Measurements from ENCODE around the gene DIAPH3.
"Not testable (repeated sequence)": the region's sequence is repeated elsewhere in the genome, so short reads cannot be mapped to it uniquely, and the experiment has no call there.

Gene DIAPH3

DNA sequence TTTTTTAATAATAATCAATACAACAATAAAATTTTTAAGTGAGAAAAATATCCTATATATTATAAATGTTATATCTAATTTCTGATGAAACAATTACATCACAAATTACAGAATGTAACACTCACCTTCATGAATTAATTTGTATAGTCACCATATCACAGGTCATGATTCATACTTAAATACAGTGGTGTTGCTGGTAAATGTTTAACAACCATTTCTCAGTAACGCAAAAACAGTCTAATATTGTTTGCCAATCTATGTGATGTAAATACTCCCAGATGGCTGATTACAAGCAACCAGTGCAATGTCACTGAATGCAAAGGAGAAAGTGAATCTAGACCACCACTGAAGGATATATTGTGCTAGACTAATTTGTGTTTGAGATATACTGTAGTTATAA, 97.5 kb downstream of the DIAPH3 start:
- no peaks in the 10 kb centered on the region for H3K27me3 ChIP-seq (ENCODE audit: control insufficient read depth, insufficient read depth, low read length, poor library complexity, severe bottlenecking)
- H3K4me1 ChIP-seq (ENCODE audit: control insufficient read depth, insufficient read depth, low read length) = no peaks in the 10 kb centered on the region
- H3K4me3 ChIP-seq (ENCODE audit: insufficient read depth, low read depth, low read length) = no peak overlapping the region
- H3K36me3 ChIP-seq (ENCODE audit: control insufficient read depth, insufficient read depth, low read length) = no peaks in the 10 kb centered on the region
- no peaks in the 10 kb centered on the region for H3K9me3 ChIP-seq (ENCODE audit: control insufficient read depth, low read length)
- WGBS, 2 experiments = 100% methylated on average over 1 of the region's 1 CpG; no CpG with 5 or more reads in 1 of the 2 experiments
- no peak overlapping the region for H3K27ac ChIP-seq (ENCODE audit: insufficient read depth, low read depth, low read length, poor library complexity, severe bottlenecking)

DNA sequence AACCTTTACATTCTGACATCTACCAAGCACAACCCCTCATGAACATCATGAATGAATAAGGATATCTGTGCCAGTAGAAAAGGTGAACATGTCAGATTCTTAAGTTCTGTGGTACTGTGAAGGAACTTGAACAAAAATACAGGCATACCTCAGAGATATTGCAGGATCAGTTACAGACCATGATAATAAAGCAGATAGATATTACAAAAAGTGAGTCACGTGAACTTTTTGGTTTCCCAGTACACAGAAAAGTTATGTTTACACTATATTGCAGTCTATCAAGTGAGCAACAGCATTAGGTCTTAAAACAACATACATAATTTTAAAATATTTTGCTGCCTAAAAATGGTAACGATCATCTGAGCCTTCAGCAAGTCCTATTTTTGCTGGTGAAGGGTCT, 101.2 kb downstream of the DIAPH3 start:
- Histone ChIP-seq H3K9me3 (ENCODE audit: control insufficient read depth, low read length) (no peaks in the 10 kb centered on the region), H3K4me1 (ENCODE audit: control insufficient read depth, insufficient read depth, low read length) (no peaks in the 10 kb centered on the region), H3K27ac (ENCODE audit: insufficient read depth, low read depth, low read length, poor library complexity, severe bottlenecking) (no peak overlapping the region), H3K36me3 (ENCODE audit: control insufficient read depth, insufficient read depth, low read length) (peaks cover 4% of the 10 kb centered on the region), H3K27me3 (ENCODE audit: control insufficient read depth, insufficient read depth, low read length, poor library complexity, severe bottlenecking) (no peaks in the 10 kb centered on the region), H3K4me3 (ENCODE audit: insufficient read depth, low read depth, low read length) (no peak overlapping the region)
- WGBS, 2 experiments = 95% methylated on average over 2 of the region's 2 CpGs

DNA sequence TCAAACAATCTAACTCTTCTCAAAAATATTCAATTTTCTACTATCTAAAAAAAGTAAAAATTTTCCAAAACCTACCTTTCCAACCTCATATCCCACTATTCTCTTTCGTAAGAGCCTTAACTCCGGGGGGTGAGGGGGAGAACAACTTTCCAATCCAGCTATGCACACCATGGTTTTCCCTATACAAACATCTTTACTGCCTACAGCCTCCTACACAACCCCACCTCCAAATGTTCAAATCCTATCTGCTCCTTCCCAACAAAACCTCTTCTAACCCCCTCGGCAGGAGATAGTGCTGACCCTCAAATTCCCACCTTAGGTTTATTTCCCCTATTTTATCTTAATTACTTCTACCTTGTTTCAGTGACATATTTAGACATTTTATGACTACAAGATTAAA, 102.0 kb downstream of the DIAPH3 start:
- H3K4me3 ChIP-seq (ENCODE audit: insufficient read depth, low read depth, low read length) = no peak overlapping the region

DNA sequence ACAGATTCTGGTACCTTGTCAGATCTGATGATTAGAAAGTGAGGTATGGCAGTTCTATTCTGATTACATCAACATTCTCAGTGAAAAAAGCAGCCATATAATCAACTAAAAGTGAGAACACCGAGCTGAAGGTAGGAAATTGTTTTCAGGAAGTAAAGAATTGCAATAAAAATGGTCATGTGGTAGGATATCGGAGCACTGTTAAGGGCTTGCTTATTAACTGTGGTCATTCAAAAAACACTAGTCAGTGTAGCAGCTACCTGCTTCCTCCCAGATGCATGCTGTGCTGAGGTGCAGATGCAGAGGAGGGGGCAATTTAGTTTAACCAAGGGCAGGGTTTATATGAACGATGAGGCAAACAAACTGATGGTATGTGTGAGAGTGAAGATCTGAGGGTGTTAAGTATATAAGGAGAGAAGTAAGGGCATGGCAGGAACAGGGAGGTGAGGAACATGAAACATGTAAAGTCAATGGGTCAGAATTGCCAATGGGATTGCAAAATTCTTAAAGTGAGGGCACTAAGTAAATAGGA, 111.9 kb downstream of the DIAPH3 start:
- H3K27ac ChIP-seq (ENCODE audit: insufficient read depth, low read depth, low read length, poor library complexity, severe bottlenecking) = no peak overlapping the region
- H3K27me3 ChIP-seq (ENCODE audit: control insufficient read depth, insufficient read depth, low read length, poor library complexity, severe bottlenecking) = no peaks in the 10 kb centered on the region
- WGBS, 2 experiments = 91 to 97% methylated on average over 3 of the region's 3 CpGs
- no peaks in the 10 kb centered on the region for H3K36me3 ChIP-seq (ENCODE audit: control insufficient read depth, insufficient read depth, low read length)
- no peaks in the 10 kb centered on the region for H3K9me3 ChIP-seq (ENCODE audit: control insufficient read depth, low read length)
- H3K4me3 ChIP-seq (ENCODE audit: insufficient read depth, low read depth, low read length) = no peak overlapping the region
- no peaks in the 10 kb centered on the region for H3K4me1 ChIP-seq (ENCODE audit: control insufficient read depth, insufficient read depth, low read length)

More for the DNA sequence above, 102.0 kb downstream of the DIAPH3 start:
- no peaks in the 10 kb centered on the region for H3K4me1 ChIP-seq (ENCODE audit: control insufficient read depth, insufficient read depth, low read length)
- H3K27me3 ChIP-seq (ENCODE audit: control insufficient read depth, insufficient read depth, low read length, poor library complexity, severe bottlenecking) = no peaks in the 10 kb centered on the region
- H3K9me3 ChIP-seq (ENCODE audit: control insufficient read depth, low read length) = no peaks in the 10 kb centered on the region
- peaks cover 4% of the 10 kb centered on the region for H3K36me3 ChIP-seq (ENCODE audit: control insufficient read depth, insufficient read depth, low read length)
- H3K27ac ChIP-seq (ENCODE audit: insufficient read depth, low read depth, low read length, poor library complexity, severe bottlenecking) = no peak overlapping the region
- 85 to 92% methylated on average over 3 of the region's 3 CpGs for WGBS, 2 experiments

DNA sequence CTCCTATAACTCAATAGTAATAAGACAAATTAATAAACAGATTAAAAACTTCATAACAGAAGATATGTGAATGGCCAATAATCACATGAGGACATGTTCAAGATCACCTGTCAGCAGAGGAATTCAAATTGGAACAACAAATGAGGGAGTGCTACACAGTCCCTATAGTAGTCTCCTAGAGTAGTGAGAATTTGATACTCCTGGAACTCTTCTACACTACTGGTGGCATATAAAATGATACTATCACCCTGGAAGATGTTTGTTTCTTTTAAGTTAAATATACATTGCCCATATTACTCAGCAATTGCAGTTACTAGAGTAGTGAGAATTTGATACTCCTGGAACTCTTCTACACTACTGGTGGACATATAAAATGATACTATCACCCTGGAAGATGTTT, 115.4 kb downstream of the DIAPH3 start:
- H3K9me3 ChIP-seq (ENCODE audit: control insufficient read depth, low read length); H3K36me3 ChIP-seq (ENCODE audit: control insufficient read depth, insufficient read depth, low read length); H3K4me1 ChIP-seq (ENCODE audit: control insufficient read depth, insufficient read depth, low read length); H3K27ac ChIP-seq (ENCODE audit: insufficient read depth, low read depth, low read length, poor library complexity, severe bottlenecking); H3K4me3 ChIP-seq (ENCODE audit: insufficient read depth, low read depth, low read length); H3K27me3 ChIP-seq (ENCODE audit: control insufficient read depth, insufficient read depth, low read length, poor library complexity, severe bottlenecking): not testable (repeated sequence)

DNA sequence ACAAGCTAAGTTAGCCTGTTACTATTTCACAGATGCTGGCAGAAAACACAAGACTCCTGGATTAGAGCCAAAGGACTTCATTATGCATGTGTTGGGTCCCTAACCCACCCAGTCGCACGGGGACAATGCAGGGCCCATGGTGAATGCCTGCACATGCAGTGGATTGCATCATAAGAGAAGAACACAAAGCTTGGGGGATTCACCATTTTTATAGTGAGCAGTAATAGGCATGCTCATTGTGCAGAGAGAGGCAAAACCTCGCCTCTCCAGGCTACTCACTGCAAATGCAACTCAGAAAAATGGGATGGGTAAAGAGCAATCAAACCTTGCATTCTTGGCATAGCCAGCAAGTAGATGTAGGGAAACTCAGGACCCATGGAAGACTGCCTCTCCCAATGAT, 115.8 kb downstream of the DIAPH3 start:
- 80% methylated on average over 3 of the region's 3 CpGs for WGBS, 2 experiments
- H3K4me1 ChIP-seq (ENCODE audit: control insufficient read depth, insufficient read depth, low read length) = no peaks in the 10 kb centered on the region
- no peaks in the 10 kb centered on the region for H3K9me3 ChIP-seq (ENCODE audit: control insufficient read depth, low read length)
- H3K27me3 ChIP-seq (ENCODE audit: control insufficient read depth, insufficient read depth, low read length, poor library complexity, severe bottlenecking) = no peaks in the 10 kb centered on the region
- no peak overlapping the region for H3K4me3 ChIP-seq (ENCODE audit: insufficient read depth, low read depth, low read length)
- no peaks in the 10 kb centered on the region for H3K36me3 ChIP-seq (ENCODE audit: control insufficient read depth, insufficient read depth, low read length)
- H3K27ac ChIP-seq (ENCODE audit: insufficient read depth, low read depth, low read length, poor library complexity, severe bottlenecking) = no peak overlapping the region

DNA sequence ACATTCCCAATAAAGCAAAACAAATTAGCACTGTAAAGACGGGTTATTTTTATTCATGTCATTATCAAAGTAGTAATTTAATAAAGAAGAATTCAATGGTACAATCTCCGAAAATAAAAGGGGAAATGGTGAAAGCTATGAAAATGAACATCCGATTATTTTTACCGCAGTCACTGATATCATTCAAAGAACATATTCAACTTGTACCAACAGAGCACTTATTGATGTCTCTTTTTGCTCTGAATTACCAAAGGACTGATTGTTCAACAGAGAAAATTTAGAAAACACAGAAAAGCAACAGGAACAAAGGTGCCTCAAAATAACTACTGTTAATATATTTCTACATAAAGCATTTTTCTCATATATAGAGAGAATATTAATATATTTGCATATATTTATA, 119.4 kb downstream of the DIAPH3 start:
- H3K4me3 ChIP-seq (ENCODE audit: insufficient read depth, low read depth, low read length) = no peak overlapping the region
- H3K4me1 ChIP-seq (ENCODE audit: control insufficient read depth, insufficient read depth, low read length) = no peaks in the 10 kb centered on the region
- H3K36me3 ChIP-seq (ENCODE audit: control insufficient read depth, insufficient read depth, low read length) = no peaks in the 10 kb centered on the region
- WGBS, 2 experiments = 94 to 96% methylated on average over 2 to 3 of the region's 4 CpGs
- H3K27me3 ChIP-seq (ENCODE audit: control insufficient read depth, insufficient read depth, low read length, poor library complexity, severe bottlenecking) = no peaks in the 10 kb centered on the region
- no peaks in the 10 kb centered on the region for H3K9me3 ChIP-seq (ENCODE audit: control insufficient read depth, low read length)
- H3K27ac ChIP-seq (ENCODE audit: insufficient read depth, low read depth, low read length, poor library complexity, severe bottlenecking) = no peak overlapping the region

DNA sequence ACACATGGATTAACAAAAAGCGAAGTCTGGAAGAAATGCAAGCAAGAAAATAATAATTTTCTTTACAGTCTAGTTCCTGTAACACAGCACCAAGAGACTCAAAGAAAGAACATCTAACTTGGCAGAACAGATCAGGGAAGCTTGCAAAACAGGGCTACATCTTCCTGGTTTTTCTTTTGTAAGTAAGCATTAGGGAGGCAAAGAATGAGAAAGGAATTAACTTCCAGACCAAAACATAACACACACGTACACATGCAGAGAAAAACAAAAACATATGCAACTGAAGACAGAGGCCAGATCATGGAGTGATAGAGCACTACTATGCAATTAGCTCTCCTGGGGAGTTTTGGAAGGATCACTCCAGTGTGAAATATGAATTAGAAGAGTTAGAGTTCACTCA, 120.5 kb downstream of the DIAPH3 start:
- Histone ChIP-seq H3K27me3 (ENCODE audit: control insufficient read depth, insufficient read depth, low read length, poor library complexity, severe bottlenecking) (no peaks in the 10 kb centered on the region), H3K4me3 (ENCODE audit: insufficient read depth, low read depth, low read length) (no peak overlapping the region), H3K27ac (ENCODE audit: insufficient read depth, low read depth, low read length, poor library complexity, severe bottlenecking) (no peak overlapping the region), H3K9me3 (ENCODE audit: control insufficient read depth, low read length) (no peaks in the 10 kb centered on the region), H3K36me3 (ENCODE audit: control insufficient read depth, insufficient read depth, low read length) (no peaks in the 10 kb centered on the region), H3K4me1 (ENCODE audit: control insufficient read depth, insufficient read depth, low read length) (no peaks in the 10 kb centered on the region)
- 94 to 100% methylated on average over 1 to 2 of the region's 2 CpGs for WGBS, 2 experiments

DNA sequence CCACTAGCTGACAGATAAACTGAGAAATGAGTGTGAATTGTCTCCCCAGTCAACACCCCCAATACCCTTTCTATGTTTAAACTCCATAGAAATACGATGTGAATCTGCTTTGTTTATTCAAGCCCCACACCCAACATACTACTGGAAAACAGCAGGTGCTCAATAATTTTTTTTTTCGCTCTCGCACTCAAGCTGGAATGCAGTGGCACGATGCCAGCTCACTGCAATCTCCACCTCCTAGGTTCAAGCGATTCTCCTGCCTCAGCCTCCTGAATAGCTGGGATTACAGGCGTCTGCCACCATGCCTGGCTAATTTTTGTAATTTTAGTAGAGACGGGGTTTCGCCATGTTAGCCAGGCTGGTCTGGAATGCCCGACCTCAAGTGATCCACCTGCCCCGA, 123.1 kb downstream of the DIAPH3 start:
- 87 to 94% methylated on average over 9 to 10 of the region's 10 CpGs for WGBS, 2 experiments
- H3K4me1 ChIP-seq (ENCODE audit: control insufficient read depth, insufficient read depth, low read length); H3K27ac ChIP-seq (ENCODE audit: insufficient read depth, low read depth, low read length, poor library complexity, severe bottlenecking); H3K4me3 ChIP-seq (ENCODE audit: insufficient read depth, low read depth, low read length); H3K9me3 ChIP-seq (ENCODE audit: control insufficient read depth, low read length); H3K36me3 ChIP-seq (ENCODE audit: control insufficient read depth, insufficient read depth, low read length); H3K27me3 ChIP-seq (ENCODE audit: control insufficient read depth, insufficient read depth, low read length, poor library complexity, severe bottlenecking): not testable (repeated sequence)

DNA sequence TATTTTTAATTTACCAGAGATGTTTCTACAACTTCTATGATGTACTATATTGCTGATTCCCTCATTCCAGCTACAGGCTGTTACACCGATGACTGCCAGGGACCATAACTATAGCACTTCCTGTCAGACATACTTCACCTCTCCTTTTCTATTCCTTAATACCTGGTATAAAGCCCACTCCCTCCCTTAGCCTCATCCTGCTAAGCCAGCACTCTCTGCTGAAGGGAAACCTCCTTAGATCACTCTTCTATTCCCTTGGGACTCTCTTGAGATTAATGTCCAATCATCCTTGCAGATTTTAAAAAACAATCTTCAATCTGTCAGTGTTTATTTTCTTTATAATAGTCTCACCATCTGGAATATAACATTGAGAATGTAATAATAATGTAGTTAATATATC, 127.9 kb downstream of the DIAPH3 start:
- no peaks in the 10 kb centered on the region for H3K27me3 ChIP-seq (ENCODE audit: control insufficient read depth, insufficient read depth, low read length, poor library complexity, severe bottlenecking)
- no peaks in the 10 kb centered on the region for H3K36me3 ChIP-seq (ENCODE audit: control insufficient read depth, insufficient read depth, low read length)
- H3K4me1 ChIP-seq (ENCODE audit: control insufficient read depth, insufficient read depth, low read length) = no peaks in the 10 kb centered on the region
- no peak overlapping the region for H3K27ac ChIP-seq (ENCODE audit: insufficient read depth, low read depth, low read length, poor library complexity, severe bottlenecking)
- H3K9me3 ChIP-seq (ENCODE audit: control insufficient read depth, low read length) = no peaks in the 10 kb centered on the region
- H3K4me3 ChIP-seq (ENCODE audit: insufficient read depth, low read depth, low read length) = no peak overlapping the region
- WGBS, 2 experiments = 91 to 96% methylated on average over 1 of the region's 1 CpG

DNA sequence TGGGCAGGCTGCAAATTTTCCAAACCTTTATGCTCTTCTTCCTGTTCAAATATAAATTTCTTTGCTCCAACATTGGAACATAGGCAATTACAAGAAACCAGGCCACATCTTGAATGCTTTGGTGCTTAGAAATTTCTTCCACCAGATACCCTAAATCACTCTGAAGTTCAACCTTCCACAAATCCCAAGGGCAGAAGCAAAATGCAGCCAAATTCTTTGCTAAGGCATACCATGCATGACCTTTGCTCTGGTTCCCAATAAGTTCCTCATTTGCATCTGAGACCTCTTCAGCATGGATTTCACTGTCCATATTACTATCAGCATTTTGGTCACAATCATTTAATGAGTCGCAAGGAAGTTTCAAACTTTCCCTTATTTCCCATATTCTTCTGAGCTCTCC, 130.9 kb downstream of the DIAPH3 start:
- Histone ChIP-seq H3K4me1 (ENCODE audit: control insufficient read depth, insufficient read depth, low read length) (no peaks in the 10 kb centered on the region), H3K4me3 (ENCODE audit: insufficient read depth, low read depth, low read length) (no peak overlapping the region), H3K36me3 (ENCODE audit: control insufficient read depth, insufficient read depth, low read length) (no peaks in the 10 kb centered on the region), H3K27ac (ENCODE audit: insufficient read depth, low read depth, low read length, poor library complexity, severe bottlenecking) (no peak overlapping the region), H3K9me3 (ENCODE audit: control insufficient read depth, low read length) (no peaks in the 10 kb centered on the region), H3K27me3 (ENCODE audit: control insufficient read depth, insufficient read depth, low read length, poor library complexity, severe bottlenecking) (no peaks in the 10 kb centered on the region)
- 95% methylated on average over 1 of the region's 1 CpG for WGBS, 2 experiments

All from ectodermal cell (in vitro differentiated cells).